Cardiac muscle cell (in vitro differentiated cells and primary cell): ENCODE data around the gene CKMT2. TPM values are rescaled to one million over a fixed set of nuclear protein-coding genes. Genes with fewer than 3 reads are reported as not detected.
A peak's percentile ranks its signal among the peaks of the same experiment; 100 is the strongest.
"Not testable (repeated sequence)": the region's sequence is repeated elsewhere in the genome, so short reads cannot be mapped to it uniquely, and the experiment has no call there.

Experiments
- DNase-seq, 2 donors: peaks; one replicate each; pipeline versions ENCODE4 v3.0.0 to v3.0.0-alpha.2; 2010 to 2017; ENCODE audit warnings: low read depth in 1 of 2, low spot score in 1 of 2
- H3K27ac ChIP-seq: fragments of 200-600 bp; sonication (generic); 2 replicates; pipeline ENCODE4 v1.5.1; 2016
- H3K27me3 ChIP-seq: fragments of 200-600 bp; sonication (generic); 2 replicates; pipeline ENCODE4 v1.6.0; 2016; ENCODE audit warnings: control low read depth
- H3K36me3 ChIP-seq: fragments of 200-600 bp; sonication (generic); 2 replicates; pipeline ENCODE4 v1.5.1; 2016; ENCODE audit warnings: control low read depth
- H3K4me1 ChIP-seq: fragments of 200-600 bp; sonication (generic); 2 replicates; pipeline ENCODE4 v1.8.1; 2017; ENCODE audit warnings: low read depth, mild to moderate bottlenecking, mixed run types
- H3K4me3 ChIP-seq: fragments of 200-600 bp; sonication (generic); 2 replicates; pipeline ENCODE4 v1.5.1; 2016; ENCODE audit warnings: mild to moderate bottlenecking
- H3K9me3 ChIP-seq: fragments of 200-600 bp; sonication (generic); 2 replicates; pipeline ENCODE4 v1.5.1; 2017; ENCODE audit warnings: low read depth, mild to moderate bottlenecking, control low read depth
- CTCF ChIP-seq: IDR thresholded peaks from 2 replicates; pipeline ENCODE4 v1.5.1; 2012; ENCODE audit warnings: low read depth, mild to moderate bottlenecking, low read length
- polyA plus RNA-seq: library from polyadenylated mRNA; unstranded; fragments of >200 nt; fragmentation: Nextera tagmentation; extraction: Ambion mirVana; gene quantifications from 2 replicates; pipeline ENCODE4 v1.2.1, GENCODE V29; 2016
- total RNA-seq: library from RNA; depleted of rRNA; stranded (reverse); fragments of >200 nt; gene quantifications from 2 replicates; pipeline ENCODE4 v1.2.3, GENCODE V29; 2016

Gene CKMT2
- total and polyA plus RNA-seq, 2 experiments from 2014 or later = 37.1 to 62.6 TPM

DNA sequence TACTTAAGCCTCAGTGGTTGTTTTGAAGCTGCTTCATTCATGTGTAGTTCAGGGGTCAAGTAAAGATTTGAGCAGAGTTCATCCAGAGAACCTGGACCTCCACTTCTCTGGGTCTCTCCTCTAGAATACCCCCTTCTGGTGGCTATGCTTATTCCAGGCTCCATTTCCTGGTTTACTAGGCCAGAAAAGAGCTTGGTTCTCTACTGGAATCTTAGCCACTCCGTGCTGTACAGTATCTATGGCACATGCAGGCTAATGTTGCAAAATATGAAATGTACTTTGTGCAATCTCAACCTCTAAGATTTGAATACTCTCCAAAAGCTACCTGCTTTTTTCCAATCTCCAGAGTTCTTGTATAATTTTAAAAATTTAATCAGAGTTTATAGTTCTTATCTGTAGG, 50.9 kb downstream of the CKMT2 start:
- no peak overlapping the region for H3K27ac ChIP-seq
- H3K36me3 ChIP-seq = no peaks in the 10 kb centered on the region
- H3K4me1 ChIP-seq = no peaks in the 10 kb centered on the region
- no peak for TF ChIP-seq CTCF
- H3K27me3 ChIP-seq = no peaks in the 10 kb centered on the region
- H3K9me3 ChIP-seq = no peaks in the 10 kb centered on the region
- H3K4me3 ChIP-seq = no peak overlapping the region
- peak in 1 of 2 donors; percentile 22 for DNase-seq

- H3K4me3 ChIP-seq = no peak overlapping the region
- no peaks in the 10 kb centered on the region for H3K9me3 ChIP-seq
- no peak for DNase-seq
- no peaks in the 10 kb centered on the region for H3K4me1 ChIP-seq
- no peaks in the 10 kb centered on the region for H3K36me3 ChIP-seq
- TF ChIP-seq CTCF = no peak
- H3K27me3 ChIP-seq = no peaks in the 10 kb centered on the region
- H3K27ac ChIP-seq = no peak overlapping the region
Observed at GRCh38 chr5:81286059-81286617, 53.0 kb downstream of the CKMT2 start.

GRCh38 chr5:81288021-81288433, 54.9 kb downstream of the CKMT2 start:
- no peak for DNase-seq
- no peaks in the 10 kb centered on the region for H3K4me1 ChIP-seq
- H3K9me3 ChIP-seq = no peaks in the 10 kb centered on the region
- H3K27ac ChIP-seq = no peak overlapping the region
- no peak for TF ChIP-seq CTCF
- no peak overlapping the region for H3K4me3 ChIP-seq
- H3K36me3 ChIP-seq = no peaks in the 10 kb centered on the region
- H3K27me3 ChIP-seq = no peaks in the 10 kb centered on the region

- Histone ChIP-seq H3K4me3 (no peak overlapping the region), H3K36me3 (no peaks in the 10 kb centered on the region), H3K27me3 (no peaks in the 10 kb centered on the region), H3K4me1 (no peaks in the 10 kb centered on the region), H3K9me3 (no peaks in the 10 kb centered on the region), H3K27ac (no peak overlapping the region)
- no peak for DNase-seq
- TF ChIP-seq CTCF = no peak
Observed at GRCh38 chr5:81290146-81290545, 57.0 kb downstream of the CKMT2 start.

GRCh38 chr5:81292130-81292529, 59.0 kb downstream of the CKMT2 start:
- Histone ChIP-seq H3K9me3 (no peaks in the 10 kb centered on the region), H3K36me3 (no peaks in the 10 kb centered on the region), H3K27me3 (no peaks in the 10 kb centered on the region), H3K4me1 (no peaks in the 10 kb centered on the region), H3K4me3 (no peak overlapping the region), H3K27ac (no peak overlapping the region)
- TF ChIP-seq CTCF = no peak
- no peak for DNase-seq

DNA sequence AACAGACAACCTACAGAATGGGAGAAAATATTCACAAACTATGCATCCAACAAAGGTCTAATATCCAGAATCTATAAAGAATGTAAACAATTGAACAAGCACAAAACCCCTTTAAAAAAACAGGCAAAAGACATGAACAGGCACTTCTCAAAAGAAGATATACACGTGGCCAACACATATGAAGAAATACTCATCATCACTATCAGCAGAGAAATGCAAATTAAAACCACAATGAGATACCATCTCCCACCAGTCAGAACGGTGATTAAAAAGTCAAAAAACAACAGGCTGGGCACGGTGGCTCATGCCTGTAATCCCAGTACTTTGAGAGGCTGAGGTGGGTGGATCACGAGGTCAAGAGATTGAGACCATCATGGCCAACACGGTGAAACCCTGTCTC, 60.9 kb downstream of the CKMT2 start:
- not testable (repeated sequence) for H3K27ac ChIP-seq, H3K9me3 ChIP-seq, H3K36me3 ChIP-seq, H3K4me1 ChIP-seq, DNase-seq, H3K4me3 ChIP-seq, H3K27me3 ChIP-seq
